GM12878 (cell line): ENCODE results near the gene UMPS. TPM values are rescaled to one million over a fixed set of nuclear protein-coding genes. Genes with fewer than 3 reads are reported as not detected.

Experiments
- ATAC-seq: fragments of 200-7000 bp; cut with Tn5 transposase; 3 replicates; pipeline ENCODE4 v1.9.1; 2020; ENCODE audit warnings: mild to moderate bottlenecking, moderate library complexity
- BruUV-seq: library from RNA; stranded (reverse); fragments of 400-500 nt; replicated peaks from 2 replicates; lab custom pipeline; 2021; lab: Mats Ljungman, UMichigan
- CTCF ChIA-PET: fragments of 300-600 bp; sonication (Branson Sonifier 250); formaldehyde crosslinking; extraction: SDS; loops from one replicate; lab custom pipeline; 2021; ENCODE audit warnings: inconsistent platforms; lab: Yijun Ruan, JAX
- POLR2A ChIA-PET: fragments of 350-600 bp; formaldehyde crosslinking; extraction: SDS; loops from one replicate; lab custom pipeline; 2021; ENCODE audit warnings: inconsistent platforms; lab: Charles Lee
- RAD21 ChIA-PET: fragments of 300-600 bp; sonication (Branson Sonifier 250); formaldehyde crosslinking; loops from one replicate; lab custom pipeline; 2023; ENCODE audit warnings: antibody characterized with exemption; ENCODE audit not compliant: unreplicated experiment; lab: Charles Lee
- SMC1A ChIA-PET: fragments of 300-600 bp; sonication (Branson Sonifier 250); formaldehyde crosslinking; loops from one replicate; lab custom pipeline; 2023; ENCODE audit not compliant: unreplicated experiment, uncharacterized antibody; lab: Charles Lee
- DNase-seq: peaks from one replicate; pipeline ENCODE4 v3.0.0-alpha.2; 2011; ENCODE audit warnings: low read depth, low spot score
- FAIRE-seq: peaks from 3 replicates; lab custom pipeline; 2011; peaks lifted over from hg19 to GRCh38; lab: Jason Lieb, UNC
- H2AFZ ChIP-seq: 2 replicates; pipeline ENCODE4 v1.6.0; 2011; ENCODE audit warnings: low read depth, low read length, control low read depth; ENCODE audit not compliant: control insufficient read depth
- H3K27ac ChIP-seq: 2 replicates; pipeline ENCODE4 v1.5.1; 2011; ENCODE audit warnings: control low read depth; ENCODE audit not compliant: control insufficient read depth, insufficient read depth
- H3K27me3 ChIP-seq, 2 experiments: replicated peaks in 1 of 2; 2 replicates each; pipeline versions ENCODE4 v1.6.0 to v1.6.1; 2011; ENCODE audit warnings: low read length in 1 of 2; ENCODE audit not compliant: control insufficient read depth in 2 of 2, insufficient read depth in 2 of 2
- H3K36me3 ChIP-seq, 2 experiments: 2 replicates each; pipeline ENCODE4 v1.5.1; 2011; ENCODE audit warnings: low read length in 1 of 2; ENCODE audit not compliant: control insufficient read depth in 2 of 2, insufficient read depth in 2 of 2
- H3K4me1 ChIP-seq: 2 replicates; pipeline ENCODE4 v1.6.1; 2011; ENCODE audit warnings: mild to moderate bottlenecking, low read length, moderate library complexity, mixed read lengths; ENCODE audit not compliant: control insufficient read depth, insufficient read depth
- H3K4me2 ChIP-seq: 2 replicates; pipeline ENCODE4 v1.6.0; 2011; ENCODE audit warnings: control low read depth; ENCODE audit not compliant: control insufficient read depth, insufficient read depth
- H3K4me3 ChIP-seq: fragments of 200-600 bp; sonication (generic); 2 replicates; pipeline ENCODE4 v1.5.1; 2016
- H3K79me2 ChIP-seq: 2 replicates; pipeline ENCODE4 v1.6.0; 2011; ENCODE audit warnings: low read length; ENCODE audit not compliant: control insufficient read depth, insufficient read depth
- H3K9ac ChIP-seq: 2 replicates; pipeline ENCODE4 v1.8.0; 2011; ENCODE audit warnings: low read length, control low read depth, mixed read lengths; ENCODE audit not compliant: control insufficient read depth, insufficient read depth
- H3K9me3 ChIP-seq: replicated peaks from 3 replicates; pipeline ENCODE4 v1.5.1; 2011; ENCODE audit warnings: mild to moderate bottlenecking, low read length; ENCODE audit not compliant: control insufficient read depth, insufficient read depth
- H4K20me1 ChIP-seq: 2 replicates; pipeline ENCODE4 v1.6.0; 2011; ENCODE audit not compliant: control insufficient read depth, insufficient read depth
- ATF7 ChIP-seq: fragments of 450-650 bp; IDR thresholded peaks from 2 replicates; pipeline ENCODE4 v1.6.1; 2016; ENCODE audit warnings: low read depth, mild to moderate bottlenecking
- CHD2 ChIP-seq: IDR thresholded peaks from 2 replicates; pipeline ENCODE4 v1.6.1; 2011; ENCODE audit warnings: low read depth, low read length, improper control_type of control experiment, borderline replicate concordance
- CTCF ChIP-seq, 3 experiments: IDR thresholded peaks in 2 of 3; conservative IDR thresholded peaks in 1 of 3; 2 replicates each; pipeline ENCODE4 v1.5.1; 2011; ENCODE audit warnings: low read depth in 3 of 3, low read length in 3 of 3, mild to moderate bottlenecking in 3 of 3, control low read depth in 2 of 3, moderate library complexity in 2 of 3, inconsistent platforms in 1 of 3, mixed read lengths in 1 of 3; ENCODE audit not compliant: control insufficient read depth in 2 of 3, insufficient read depth in 1 of 3; ENCODE audit errors: extremely low read depth in 1 of 3
- ELK1 ChIP-seq: IDR thresholded peaks from 2 replicates; pipeline ENCODE4 v1.6.1; 2012; ENCODE audit warnings: low read depth, low read length, improper control_type of control experiment
- FOS ChIP-seq: IDR thresholded peaks from 3 replicates; pipeline ENCODE4 v1.6.1; 2011; ENCODE audit warnings: borderline replicate concordance; ENCODE audit not compliant: insufficient read length; ENCODE audit errors: extremely low read depth
- MAX ChIP-seq: IDR thresholded peaks from 2 replicates; pipeline ENCODE4 v1.6.1; 2012; ENCODE audit warnings: low read depth, low read length, improper control_type of control experiment
- MTA3 ChIP-seq: IDR thresholded peaks from 2 replicates; pipeline ENCODE4 v1.6.1; 2012; ENCODE audit warnings: low read length, inconsistent platforms, borderline replicate concordance
- NFXL1 ChIP-seq: fragments of 450-650 bp; IDR thresholded peaks from 2 replicates; pipeline ENCODE4 v1.6.1; 2017; ENCODE audit warnings: antibody characterized with exemption, mild to moderate bottlenecking, borderline replicate concordance
- PAX5 ChIP-seq: IDR thresholded peaks from 2 replicates; pipeline ENCODE4 v1.6.1; 2011; ENCODE audit warnings: low read depth, low read length, borderline replicate concordance
- POLR2AphosphoS5 ChIP-seq: IDR thresholded peaks from 2 replicates; pipeline ENCODE4 v1.6.1; 2011; ENCODE audit warnings: mild to moderate bottlenecking, low read length, inconsistent platforms
- RAD51 ChIP-seq: fragments of 450-650 bp; IDR thresholded peaks from 2 replicates; pipeline ENCODE4 v1.6.1; 2016; ENCODE audit warnings: moderate library complexity, mild to moderate bottlenecking, inconsistent platforms
- RBBP5 ChIP-seq: fragments of 200-600 bp; sonication (generic); conservative IDR thresholded peaks from 2 replicates; pipeline ENCODE4 v1.6.1; 2016
- SP1 ChIP-seq: IDR thresholded peaks from one replicate; pipeline ENCODE4 v1.6.1; 2011; ENCODE audit warnings: low read depth, low read length
- ZBTB40 ChIP-seq: fragments of 450-650 bp; IDR thresholded peaks from 2 replicates; pipeline ENCODE4 v1.6.1; 2016; ENCODE audit warnings: mild to moderate bottlenecking, moderate library complexity, borderline replicate concordance
- ZNF217 ChIP-seq: fragments of 450-650 bp; IDR thresholded peaks from 2 replicates; pipeline ENCODE4 v1.6.1; 2017; ENCODE audit warnings: antibody characterized with exemption, mild to moderate bottlenecking
- WGBS: methylation state at CpG from one replicate; pipeline ENCODE4 v1.1.6; 2016; ENCODE audit warnings: low lambda C conversion rate; ENCODE audit not compliant: insufficient replicate concordance, insufficient coverage; ENCODE audit errors: missing lambda C conversion rate; 5-methylcytosine and 5-hydroxymethylcytosine counted together
- in situ Hi-C: fragments of 300-500 bp; cut with MboI; formaldehyde crosslinking; loops from 9 replicates; pipeline ENCODE4 v1.14.3; 2018; ENCODE audit warnings: mixed read lengths
- intact Hi-C: fragments of 100-400 bp; cut with micrococcal nuclease; formaldehyde crosslinking; loops from one replicate; pipeline ENCODE4 v1.14.2; 2022; ENCODE audit not compliant: unreplicated experiment
- polyA plus RNA-seq, 11 experiments: library from polyadenylated mRNA; depleted of rRNA in 4 of 11; unstranded in 6 of 11; stranded (reverse) in 5 of 11; fragments of >200 nt; fragmentation: Nextera tagmentation in 4 of 11; fragmentation: Illumina TruSeq in 1 of 11; extraction: Ambion mirVana in 4 of 11; extraction: Trizol in 1 of 11; gene quantifications; 1 replicate in 1 of 11; 2 replicates in 10 of 11; pipeline versions ENCODE4 v1.2.1 to v1.2.3, GENCODE V29; 2011 to 2016; ENCODE audit warnings: inconsistent platforms in 2 of 11, missing spikeins in 2 of 11, low read depth in 1 of 11
- total RNA-seq, 4 experiments: library from RNA; depleted of rRNA in 3 of 4; stranded (reverse); fragments of >200 nt in 3 of 4; fragmentation: Illumina TruSeq in 1 of 4; extraction: Trizol in 1 of 4; gene quantifications; 2 replicates each; pipeline versions ENCODE4 v1.2.1 to v1.2.3, GENCODE V29; 2013 to 2021

Gene UMPS
- total and polyA plus RNA-seq, 10 of the 15 experiments (the other 5 are each of a cell fraction or from before 2014, with no cell fraction given) = 30.6 to 82.8 (median 49.5) TPM

GRCh38 chr3:124698030-124698770, 32.1 kb upstream of the UMPS start (continued):
- TF ChIP-seq ATF7 (no peak), RAD51 (no peak), NFXL1 (no peak), CHD2 (no peak), MTA3 (no peak), ELK1 (no peak)
- TF ChIP-seq, all 136 proteins: peak for 0

- ChIA-PET CTCF (interaction anchor here (0.7 to 4.4 kb wide), 6 partner anchors 11 to 203 kb away, joined by 3 to 21 read pairs (median 3); no protein-coding TSS in a partner anchor), RAD21 (interaction anchor here (0.7 kb wide), 1 partner anchor 11 kb away, joined by 3 read pairs; no protein-coding TSS in a partner anchor), POLR2A (no interaction called here), SMC1A (no interaction called here)
- no peak for DNase-seq
- Histone ChIP-seq H3K9ac (no peak overlapping the region), H3K4me3 (no peak overlapping the region), H3K27ac (no peak overlapping the region), H3K79me2 (no peaks in the 10 kb centered on the region), H3K9me3 (no peaks in the 10 kb centered on the region), H3K27me3 (peaks cover 0 to 2% of the 10 kb centered on the region in 2 experiments; a peak in 1 of 4 replicates), H3K36me3 (no peaks in the 10 kb centered on the region), H3K4me1 (no peaks in the 10 kb centered on the region), H2AFZ (no peak overlapping the region), H3K4me2 (no peak overlapping the region), H4K20me1 (no peaks in the 10 kb centered on the region)
- no peak for ATAC-seq
- BruUV-seq = no TSS peak
- no peak for FAIRE-seq
- WGBS = 13% methylated on average over 1 of the region's 1 CpG
- intact Hi-C loops = no loop called here
- in situ Hi-C loops = no loop called here
- TF ChIP-seq RBBP5 = no peak
- no peak for TF ChIP-seq ZBTB40
- no peak for TF ChIP-seq FOS
- no peak for TF ChIP-seq MAX
- no peak for TF ChIP-seq PAX5
- TF ChIP-seq POLR2AphosphoS5 = no peak
- TF ChIP-seq CTCF (IDR thresholded peaks at IDR 0.05 in 2 of 3, conservative IDR thresholded peaks at IDR 0.05 in 1 of 3; ENCODE audit: control insufficient read depth in 2 of 3, extremely low read depth in 1 of 3, insufficient read depth in 1 of 3, low read depth in 3 of 3, low read length in 3 of 3) = no peak
- TF ChIP-seq SP1 = no peak
- TF ChIP-seq ZNF217 = no peak
These were observed 31.2 kb upstream of the UMPS start for GRCh38 chr3:124699051-124699450.
